Measurements from ENCODE around the gene CYRIA.

DNA sequence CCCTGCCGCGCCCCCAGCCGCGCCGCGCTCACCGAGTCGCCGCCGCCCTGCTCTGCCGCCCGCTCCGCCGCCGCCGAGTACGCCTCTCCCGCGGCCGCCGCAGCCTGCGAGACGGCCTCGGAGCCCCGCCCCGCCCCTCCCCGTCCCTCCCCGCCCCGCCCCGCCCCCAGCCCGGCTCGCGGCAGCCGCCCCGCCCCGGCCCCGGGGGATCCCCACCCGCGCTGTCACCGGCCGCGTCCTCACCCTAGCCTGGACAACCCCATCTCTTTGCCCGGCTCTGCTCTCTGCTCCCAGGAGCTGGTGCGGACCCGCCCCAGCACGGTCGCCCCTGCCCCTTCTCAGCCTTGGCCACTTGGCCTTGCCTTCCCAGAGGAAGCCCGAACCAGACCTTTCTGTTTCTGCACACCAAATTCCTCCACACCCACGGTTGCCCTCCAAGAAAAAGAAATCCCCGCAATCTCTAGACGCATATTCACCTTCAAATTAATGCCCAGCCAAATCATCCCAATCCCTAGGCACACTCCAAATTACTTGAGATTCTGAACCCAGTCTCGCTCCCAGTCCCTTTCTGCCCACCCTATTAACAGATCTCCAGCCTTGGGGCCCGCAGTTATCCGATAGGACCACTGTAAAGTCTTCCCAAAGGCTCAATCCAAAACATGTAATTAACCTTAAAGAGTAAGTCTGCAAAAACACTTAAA lies at the start of gene CYRIA:
- TF ChIP-seq, protein P1, sequence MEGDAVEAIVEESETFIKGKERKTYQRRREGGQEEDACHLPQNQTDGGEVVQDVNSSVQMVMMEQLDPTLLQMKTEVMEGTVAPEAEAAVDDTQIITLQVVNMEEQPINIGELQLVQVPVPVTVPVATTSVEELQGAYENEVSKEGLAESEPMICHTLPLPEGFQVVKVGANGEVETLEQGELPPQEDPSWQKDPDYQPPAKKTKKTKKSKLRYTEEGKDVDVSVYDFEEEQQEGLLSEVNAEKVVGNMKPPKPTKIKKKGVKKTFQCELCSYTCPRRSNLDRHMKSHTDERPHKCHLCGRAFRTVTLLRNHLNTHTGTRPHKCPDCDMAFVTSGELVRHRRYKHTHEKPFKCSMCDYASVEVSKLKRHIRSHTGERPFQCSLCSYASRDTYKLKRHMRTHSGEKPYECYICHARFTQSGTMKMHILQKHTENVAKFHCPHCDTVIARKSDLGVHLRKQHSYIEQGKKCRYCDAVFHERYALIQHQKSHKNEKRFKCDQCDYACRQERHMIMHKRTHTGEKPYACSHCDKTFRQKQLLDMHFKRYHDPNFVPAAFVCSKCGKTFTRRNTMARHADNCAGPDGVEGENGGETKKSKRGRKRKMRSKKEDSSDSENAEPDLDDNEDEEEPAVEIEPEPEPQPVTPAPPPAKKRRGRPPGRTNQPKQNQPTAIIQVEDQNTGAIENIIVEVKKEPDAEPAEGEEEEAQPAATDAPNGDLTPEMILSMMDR (IDR thresholded peaks at IDR 0.05): no peak
- no peak for TF ChIP-seq POLR2A (IDR thresholded peaks at IDR 0.05)

Measured in heart left ventricle (tissue), 13 donors.